ENCODE measurements around the gene ARID3A.

ARID3A gene

DNA sequence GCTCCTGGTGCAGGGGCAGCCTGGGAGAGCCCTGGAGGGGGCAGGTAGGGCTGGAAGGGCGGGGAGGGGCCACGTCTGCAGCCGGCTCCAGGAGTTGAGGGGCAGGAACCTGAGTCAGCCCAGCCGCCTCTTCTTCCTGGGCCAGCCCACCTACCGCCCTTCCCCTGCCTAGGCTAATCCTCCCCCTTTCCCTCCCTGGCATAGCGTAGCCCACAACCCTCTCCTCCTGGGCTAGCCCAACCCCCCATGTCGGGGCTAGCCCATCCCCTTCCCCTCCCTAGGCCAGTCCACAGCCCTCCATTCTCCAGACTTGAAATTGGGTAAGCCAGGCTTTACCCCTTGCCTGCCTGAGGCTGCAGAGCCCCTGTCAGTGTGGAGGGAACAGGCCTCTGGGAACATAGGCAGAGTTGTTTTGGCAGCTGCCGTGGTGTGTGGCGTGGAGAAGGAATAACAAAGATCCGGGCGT is 37.7 kb downstream of the ARID3A start:
- no peak for DNase-seq

DNA sequence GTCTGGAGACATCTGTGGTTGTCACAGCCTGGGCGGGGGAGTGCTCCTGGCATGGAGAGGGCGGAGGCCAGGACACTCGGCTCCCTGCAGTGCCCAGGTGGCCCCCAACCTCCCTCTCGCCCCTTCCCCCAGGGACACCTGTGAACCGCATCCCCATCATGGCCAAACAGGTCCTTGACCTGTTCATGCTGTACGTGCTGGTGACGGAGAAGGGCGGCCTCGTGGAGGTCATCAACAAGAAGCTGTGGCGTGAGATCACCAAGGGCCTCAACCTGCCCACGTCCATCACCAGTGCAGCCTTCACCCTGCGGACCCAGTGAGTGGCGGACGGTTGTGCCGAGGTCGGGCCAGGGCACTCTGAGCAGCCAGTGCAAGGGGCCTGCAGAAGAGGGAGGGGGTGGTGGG is 38.3 kb downstream of the ARID3A start:
- DNase-seq = no peak

DNA sequence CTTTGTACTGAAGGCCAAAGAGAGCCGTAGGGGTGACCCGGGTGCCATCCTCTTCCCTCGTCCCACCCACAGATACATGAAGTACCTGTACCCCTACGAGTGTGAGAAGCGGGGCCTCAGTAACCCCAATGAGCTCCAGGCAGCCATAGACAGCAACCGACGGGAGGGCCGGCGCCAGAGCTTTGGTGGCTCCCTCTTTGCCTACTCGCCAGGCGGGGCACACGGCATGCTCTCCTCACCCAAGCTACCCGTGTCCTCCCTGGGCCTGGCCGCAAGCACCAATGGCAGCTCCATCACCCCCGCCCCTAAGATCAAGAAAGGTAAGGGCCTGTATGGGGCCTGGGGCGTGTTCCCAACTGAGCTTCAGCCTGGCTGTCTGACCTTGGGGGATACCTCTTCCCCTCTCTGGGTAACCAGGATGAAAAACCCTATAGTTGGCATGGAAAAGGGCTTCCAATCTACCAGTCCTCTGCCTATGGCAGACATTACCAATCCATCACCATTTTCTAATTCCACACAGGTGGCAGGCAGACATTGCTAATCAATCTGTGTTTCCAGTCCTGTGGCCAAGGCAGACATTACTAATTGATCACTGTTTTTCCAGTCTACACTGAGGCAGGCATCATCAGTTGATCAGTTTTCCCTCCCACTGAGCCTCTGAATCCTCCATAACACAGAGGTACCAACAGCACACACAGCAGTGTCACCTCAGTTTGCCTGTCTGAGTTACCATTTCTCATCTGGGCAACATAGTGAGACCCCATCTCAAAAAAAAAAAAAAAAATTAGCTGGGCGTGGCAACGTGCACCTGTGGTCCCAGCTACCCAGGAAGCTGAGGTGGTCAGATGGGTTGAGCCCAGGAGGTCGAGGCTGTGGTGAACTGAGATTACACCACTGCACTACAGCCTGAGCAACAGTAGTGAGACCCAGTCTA is 39.2 kb downstream of the ARID3A start:
- no peak for DNase-seq

DNA sequence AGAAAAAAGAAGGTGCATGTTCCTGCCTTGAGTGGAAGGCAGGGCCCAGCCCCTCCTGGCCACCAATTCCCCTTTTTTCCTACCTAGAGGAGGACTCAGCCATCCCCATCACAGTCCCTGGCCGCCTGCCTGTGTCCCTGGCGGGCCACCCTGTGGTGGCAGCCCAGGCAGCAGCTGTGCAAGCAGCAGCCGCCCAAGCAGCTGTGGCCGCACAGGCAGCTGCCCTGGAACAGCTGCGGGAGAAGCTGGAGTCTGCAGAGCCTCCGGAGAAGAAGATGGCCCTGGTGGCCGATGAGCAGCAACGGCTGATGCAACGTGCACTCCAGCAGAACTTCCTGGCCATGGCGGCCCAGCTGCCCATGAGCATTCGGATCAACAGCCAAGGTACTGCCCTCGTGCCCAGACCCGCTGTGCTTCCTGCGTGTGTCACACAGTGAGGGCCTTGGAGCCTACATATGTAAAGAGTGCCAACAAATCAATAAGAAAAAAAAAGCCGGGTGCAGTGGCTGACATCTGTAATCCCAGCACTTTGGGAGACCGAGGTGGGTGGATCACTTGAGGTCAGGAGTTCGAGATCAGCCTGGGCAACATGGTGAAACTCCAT is 40.8 kb downstream of the ARID3A start:
- DNase-seq = no peak

DNA sequence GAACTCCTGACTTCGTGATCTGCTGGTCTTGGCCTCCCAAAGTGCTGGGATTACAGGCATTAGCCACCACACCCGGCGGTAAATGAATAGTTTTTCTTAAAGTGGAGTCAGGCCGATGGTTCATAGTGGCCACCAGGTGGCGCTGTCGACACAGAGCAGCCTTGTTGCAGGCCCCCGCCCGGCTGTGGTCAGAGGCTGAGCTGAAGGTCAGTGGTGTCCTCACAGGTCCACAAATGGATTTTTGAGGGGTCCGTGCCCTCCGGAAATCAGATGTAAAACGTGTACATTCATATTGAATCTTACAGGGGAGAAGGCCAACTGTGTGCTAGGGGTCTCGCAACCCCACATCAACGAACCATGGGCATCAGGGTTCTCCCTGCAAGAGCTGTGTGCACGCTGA is 44.9 kb downstream of the ARID3A start:
- DNase-seq = no peak

DNA sequence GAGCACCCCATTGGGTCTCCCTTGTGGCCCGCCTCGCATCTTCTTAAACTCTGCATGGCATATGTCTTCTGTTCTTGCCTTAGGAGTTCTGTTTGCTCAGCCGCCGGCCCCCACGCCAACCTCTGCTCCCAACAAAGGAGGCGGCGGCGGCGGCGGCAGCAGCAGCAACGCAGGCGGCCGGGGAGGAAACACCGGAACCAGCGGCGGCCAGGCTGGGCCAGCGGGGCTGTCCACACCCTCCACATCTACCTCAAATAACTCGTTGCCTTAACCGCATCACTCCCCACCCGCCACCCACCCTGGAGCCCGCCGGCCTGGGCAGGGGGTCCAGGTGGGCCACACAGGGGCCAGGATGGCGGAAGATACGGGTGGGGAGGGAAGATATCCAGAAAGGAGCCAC is 46.0 kb downstream of the ARID3A start:
- DNase-seq = no peak

DNA sequence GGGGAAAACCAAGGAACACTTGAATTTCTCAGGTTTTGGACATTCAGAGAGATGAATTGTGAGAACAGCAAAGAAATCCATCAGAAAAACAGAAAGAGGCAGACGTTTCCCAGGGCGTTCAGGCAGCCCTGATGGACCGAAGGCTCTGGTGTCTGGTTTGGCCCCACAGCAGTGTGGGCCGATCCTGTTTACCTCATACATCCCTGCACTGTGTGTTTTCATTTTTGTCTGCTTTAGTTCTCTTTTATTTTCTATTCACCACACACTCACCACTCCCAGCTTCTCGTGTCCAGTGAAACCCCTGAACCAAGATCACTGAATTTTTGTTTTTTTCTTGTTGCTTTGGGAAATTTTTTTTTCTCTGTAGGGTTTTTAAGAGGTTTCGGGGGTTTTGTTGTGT is 46.4 kb downstream of the ARID3A start:
- DNase-seq = no peak

DNA sequence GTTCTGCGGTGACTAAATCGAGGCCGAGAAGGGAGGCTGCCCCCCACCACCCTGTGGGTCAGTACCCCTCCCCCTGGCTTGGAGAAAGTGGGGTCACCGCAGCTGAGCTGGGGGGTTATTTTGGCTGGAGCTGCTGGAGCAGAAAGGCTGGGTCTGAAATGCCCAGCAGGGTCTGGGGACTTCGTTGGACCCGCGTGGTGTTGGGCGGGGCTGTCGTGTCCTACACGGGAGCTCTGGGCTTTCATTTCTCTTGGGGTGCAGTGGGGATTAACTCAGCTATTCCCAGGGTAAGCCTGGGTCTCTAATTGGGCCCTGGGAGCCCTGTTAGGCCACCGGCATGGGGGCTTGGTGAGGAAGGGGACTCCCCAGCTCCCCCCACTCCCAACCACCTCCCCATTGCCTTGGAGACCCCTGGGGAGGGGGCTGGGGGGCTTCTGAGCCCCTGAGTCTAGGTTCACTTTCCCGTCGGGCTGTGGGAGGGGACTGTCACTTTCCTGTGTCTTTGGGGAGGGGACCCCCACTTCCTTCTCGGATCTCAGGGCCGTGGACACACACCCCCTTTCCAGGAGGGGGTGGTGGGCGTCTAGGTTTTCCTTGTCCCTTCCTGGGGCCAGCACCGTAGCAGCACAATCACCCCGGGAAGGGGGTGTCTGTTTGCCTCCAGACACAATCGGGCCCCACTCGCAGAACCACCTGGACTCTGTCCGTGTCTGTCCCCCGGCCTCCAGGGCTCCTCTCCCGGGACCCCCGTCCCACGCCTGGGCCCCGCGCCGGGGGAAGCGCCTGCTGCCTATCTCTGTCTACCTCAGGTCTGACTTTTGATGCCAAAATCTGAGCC is 48.1 kb downstream of the ARID3A start:
- no peak for DNase-seq

DNA sequence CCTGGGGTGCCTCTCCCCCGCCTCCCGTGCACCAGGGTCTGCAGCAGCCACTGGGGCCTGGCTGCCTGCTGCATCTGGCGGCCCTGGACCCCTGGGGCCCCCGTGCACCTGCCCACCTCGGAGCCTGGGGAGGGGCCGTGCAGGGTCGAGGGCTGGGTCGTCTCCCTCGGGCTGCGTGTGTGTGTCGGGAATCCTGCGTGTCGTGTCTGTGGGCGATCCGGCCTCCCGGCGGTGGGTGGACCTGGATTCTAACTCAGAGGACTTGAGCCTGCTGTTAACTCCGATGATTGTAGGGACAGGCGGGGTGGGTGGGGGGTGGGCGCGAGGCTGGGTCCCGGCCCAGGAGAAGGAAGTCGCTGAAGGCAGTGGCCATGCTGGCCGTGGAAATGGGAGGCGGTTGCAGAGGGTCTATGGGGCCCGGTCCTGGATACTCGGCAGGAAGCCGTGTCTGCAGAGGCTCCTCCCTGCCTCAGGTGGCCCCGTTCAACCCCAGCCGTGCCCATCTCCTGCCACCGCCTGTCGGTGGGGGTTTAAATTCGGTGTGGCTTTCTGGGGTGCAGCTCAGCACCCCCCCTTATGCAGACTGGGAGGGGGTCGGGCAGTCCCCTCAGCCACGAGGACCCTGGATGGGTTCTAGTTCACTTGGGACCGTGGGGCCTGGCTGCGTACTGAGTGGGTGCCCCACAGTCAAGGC is 48.9 kb downstream of the ARID3A start:
- DNase-seq = no peak

DNA sequence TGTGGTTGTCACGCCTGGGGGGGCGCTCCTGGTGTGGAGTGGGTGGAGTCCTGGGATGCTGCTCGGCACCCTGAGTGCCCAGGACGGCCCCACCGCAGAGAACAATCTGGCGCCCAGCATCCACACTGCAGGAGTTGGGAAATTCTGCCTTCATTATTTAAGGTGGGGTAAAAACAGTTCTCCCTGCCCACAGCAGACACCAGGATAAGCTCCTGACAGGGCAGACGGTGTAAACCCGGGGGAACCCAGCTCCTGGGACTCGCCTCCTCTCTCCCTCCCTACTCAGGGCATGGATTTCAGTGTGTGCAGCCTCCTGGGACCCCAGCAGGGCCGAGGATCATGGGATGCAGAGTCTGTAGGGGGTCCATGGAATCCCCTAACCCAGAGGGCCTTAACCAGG is 50.6 kb downstream of the ARID3A start:
- DNase-seq = no peak

DNA sequence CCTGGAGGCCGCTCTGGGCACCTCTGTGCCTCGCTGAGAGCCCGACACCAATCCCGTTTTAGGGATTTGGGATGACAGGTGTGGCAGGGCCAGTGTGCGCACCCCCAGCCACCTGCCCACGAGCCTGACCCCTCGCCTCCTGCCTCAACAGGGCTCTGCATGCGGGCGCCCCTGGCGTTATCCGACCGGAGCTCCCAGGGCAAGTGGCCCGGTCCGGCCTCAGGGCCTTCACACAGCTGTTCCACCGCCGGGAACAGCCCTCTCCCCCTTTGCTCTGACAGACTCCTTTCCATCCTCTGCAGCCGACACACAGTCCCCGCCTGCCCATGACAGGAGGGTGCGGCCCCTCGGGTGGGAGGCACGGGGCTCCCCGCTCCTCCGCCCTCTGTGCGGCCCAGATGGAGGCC is 51.2 kb downstream of the ARID3A start:
- DNase-seq = no peak

DNA sequence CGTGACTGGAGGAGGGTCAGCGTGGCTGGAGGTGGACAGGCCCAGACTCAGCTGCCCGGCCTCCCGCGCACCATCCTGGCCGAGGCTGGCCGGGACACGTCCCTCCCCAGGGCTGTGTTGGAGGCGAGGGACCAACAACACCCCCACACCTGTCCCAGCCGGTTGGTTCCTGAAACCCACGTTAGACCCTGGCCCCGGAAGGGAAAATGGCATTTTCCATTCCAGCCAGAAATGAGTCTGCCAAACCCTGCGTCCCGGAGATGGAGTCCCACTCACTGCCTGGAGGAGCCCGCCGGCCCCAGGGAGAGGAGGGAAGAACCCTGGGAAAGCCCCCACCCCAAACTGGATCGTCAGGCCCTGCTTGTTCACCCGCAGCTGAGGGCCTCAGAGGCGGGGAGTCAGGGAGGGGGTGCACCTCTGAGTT is 53.5 kb downstream of the ARID3A start:
- no peak for DNase-seq

DNA sequence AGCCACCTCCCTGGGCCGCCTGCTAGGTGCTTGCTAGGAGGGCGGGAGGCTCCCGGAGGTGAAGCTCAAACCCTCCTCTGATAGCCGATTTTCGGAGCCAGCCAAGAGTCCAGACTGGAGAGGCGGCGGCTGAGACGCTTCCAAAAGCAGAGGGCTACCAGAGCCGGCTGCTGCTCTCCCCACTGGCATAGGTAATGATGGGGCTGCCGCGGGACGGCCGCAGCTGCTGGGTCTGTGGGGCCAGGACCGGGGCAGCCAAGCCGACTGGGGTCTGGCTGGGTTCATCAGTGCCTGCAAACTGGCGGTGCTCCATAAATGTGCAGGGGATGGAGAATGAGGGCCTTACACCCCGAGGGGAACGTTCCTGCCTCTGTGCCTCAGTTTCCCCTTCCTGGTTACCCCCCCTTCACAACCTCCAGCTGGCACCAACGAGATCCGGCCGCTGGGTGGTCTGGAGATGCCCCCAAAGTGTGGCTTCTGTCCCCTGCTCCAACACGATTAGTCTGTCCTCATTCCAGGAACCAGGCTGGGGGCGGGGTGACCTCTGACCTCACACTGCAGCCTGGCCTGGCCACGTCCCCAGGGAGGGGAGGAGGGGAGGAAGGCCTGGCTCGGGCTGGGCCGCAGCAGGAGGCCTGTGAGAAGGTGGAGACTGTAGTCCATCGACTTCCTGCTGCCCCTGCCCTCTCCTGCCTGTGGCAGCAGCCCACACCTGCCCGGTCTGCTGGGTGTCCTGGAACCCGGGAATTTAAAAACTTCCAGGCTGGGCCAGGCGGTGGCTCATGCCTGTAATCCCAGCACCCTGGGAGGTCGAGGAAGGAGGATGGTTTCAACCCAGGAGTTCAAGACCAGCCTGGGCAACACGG is 54.5 kb downstream of the ARID3A start:
- no peak for DNase-seq

DNA sequence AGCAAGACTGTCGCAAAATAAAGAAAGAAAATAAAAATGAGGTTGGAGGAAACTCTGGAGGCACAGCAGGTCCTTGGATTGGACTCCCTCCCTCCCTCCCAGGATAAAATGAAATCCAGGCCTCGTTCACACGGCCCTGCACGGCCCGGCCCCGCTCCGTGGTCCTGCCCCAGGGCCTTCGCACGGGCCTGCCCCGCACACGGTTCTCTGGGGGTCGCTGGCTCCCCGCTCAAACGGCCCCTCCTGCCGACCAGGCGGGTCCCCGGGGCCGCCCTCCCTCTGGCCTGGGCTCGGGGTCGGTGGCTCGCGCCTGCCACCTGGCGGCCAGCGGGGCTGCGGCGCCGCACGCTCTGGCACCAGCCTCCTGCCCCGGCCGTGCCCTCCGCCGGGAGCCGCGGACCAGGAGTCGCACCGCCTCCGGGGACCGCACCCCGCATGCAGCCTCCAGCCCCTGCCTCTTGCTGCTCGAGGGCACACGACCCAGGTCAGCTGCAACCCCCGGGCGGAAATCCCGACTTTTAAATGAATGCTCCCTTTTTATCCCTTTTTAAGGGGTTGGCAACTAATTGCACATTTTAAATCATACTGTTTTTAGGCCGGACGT is 56.8 kb downstream of the ARID3A start:
- peak; percentile 66 for DNase-seq

DNA sequence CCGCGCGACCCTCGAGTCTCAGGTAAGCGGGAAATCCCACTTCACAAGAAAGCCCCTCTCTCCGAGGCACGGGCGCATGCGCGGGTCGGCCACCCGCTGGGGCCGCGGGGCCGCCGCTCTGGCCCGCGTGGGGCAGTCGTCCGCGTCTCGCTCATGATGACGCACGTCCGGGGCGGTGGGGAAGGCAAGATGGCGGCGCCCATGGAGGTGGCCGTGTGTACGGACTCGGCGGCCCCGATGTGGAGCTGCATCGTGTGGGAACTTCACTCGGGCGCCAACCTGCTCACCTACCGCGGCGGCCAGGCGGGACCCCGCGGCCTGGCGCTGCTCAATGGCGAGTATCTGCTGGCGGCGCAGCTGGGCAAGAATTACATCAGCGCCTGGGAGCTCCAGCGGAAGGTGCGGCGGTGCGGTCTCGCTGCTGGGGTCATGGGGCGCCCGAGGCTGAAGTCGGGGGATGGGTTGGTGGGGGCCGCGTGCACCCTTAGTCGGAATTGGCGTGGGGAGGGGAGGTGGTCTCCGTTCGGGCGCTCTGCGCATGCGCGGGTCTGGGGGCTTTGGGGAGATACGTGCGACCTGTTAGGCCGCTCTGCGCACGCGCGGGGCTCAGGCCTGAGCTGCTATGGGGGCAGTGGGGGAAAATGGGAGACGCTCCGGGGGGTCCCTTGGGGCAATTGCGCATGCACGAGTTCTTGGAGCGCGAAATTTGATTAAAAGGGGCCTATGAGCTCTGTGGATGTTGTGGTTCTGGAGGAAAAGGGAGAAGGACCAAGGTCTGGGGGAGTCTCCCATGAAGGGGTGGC is 58.5 kb downstream of the ARID3A start, which contains the start of gene WDR18:
Gene WDR18 (plus strand): TSS at position 181 of the 803 bp plus-strand sequence. CDS start 9 bp downstream, at position 190.
- peak; percentile 90 for DNase-seq

DNA sequence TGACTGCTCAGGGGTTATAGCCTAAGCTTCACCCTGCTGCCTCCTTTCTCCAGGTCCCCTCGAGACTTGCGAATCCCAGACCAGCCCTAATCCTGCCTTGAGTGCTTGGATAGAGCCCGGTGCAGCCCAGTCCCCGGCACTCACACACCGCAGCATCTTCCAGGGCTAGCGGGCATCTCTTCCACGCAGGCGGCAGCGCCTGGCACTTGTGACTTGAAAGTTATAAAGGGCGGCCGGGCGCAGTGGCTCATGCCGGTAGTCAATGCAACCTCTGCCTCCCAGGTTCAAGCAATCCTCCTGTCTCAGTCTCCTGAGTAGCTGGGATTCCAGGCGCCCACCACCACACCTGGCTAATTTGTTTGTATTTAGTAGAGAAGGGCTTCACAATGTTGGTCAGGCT is 60.2 kb downstream of the ARID3A start:
- DNase-seq = no peak

DNA sequence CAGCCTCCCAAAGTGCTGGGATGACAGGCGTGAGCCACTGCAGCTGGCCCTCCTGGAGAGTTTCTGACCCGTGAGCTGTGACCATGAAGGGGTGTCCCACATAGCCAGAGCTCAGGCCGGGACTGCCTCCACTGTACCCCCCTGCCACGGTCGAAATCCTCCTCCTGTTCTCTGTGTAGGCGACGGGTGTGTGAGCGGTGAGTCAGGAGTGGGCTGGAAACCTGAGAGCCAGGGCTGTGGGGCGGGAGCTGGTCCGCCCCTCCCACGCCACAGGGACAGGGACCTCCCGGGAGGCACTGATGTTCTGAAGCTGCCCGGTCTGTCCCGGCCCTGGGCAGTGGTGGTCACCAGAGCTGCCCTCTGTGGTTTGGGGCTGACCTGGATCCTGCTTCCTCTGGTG is 62.2 kb downstream of the ARID3A start:
- no peak for DNase-seq

DNA sequence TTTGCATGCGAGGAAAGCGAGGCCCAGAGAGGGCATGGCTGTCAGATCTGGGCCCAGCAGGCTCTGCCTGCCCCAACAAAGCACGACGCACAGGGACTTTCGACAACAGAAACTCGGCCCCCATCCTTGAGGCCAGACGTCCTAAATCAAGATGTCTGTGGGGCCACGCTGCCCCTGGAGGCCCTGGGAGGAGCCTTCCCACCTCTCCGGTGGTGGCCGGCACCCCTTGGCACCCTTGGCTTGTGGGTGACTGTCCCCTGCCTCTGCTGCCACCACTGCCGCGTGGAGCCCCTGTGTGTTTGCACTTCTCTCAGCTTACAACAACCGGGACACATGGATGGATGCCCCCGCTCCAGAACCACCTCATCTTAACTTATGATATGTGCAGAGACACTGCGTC is 62.7 kb downstream of the ARID3A start:
- no peak for DNase-seq

DNA sequence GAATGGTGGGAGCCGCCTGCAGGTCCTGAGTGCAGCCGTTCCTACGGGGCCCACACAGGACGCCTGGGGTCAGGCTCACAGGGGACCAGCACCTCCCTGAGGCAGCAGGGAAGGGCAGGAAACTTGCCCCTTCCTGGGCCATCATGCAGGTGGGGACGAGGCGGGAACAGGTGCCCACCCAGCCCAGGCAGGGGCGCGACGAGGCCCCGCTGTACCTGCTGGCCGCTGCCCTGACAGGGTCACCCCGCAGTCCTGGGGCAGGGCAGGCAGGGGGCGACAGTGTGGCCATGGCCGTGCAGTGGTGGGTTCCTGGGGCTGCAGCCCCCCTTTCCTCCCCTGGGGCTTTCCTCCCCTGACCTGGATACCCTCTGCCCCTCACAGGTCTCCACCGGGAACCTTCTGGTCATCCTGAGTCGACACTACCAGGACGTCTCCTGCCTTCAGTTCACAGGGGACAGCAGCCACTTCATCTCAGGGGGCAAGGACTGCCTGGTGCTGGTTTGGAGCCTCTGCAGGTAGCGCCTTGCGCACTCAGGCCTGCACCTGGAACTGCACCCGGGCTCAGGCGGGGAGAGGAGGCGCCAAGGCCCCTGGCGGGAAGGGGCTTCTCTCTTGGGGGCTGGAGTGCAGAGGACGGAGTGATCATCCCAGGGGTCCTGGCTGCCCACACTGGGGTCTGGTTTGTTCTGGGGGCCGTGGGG is 63.7 kb downstream of the ARID3A start:
- no peak for DNase-seq

DNA sequence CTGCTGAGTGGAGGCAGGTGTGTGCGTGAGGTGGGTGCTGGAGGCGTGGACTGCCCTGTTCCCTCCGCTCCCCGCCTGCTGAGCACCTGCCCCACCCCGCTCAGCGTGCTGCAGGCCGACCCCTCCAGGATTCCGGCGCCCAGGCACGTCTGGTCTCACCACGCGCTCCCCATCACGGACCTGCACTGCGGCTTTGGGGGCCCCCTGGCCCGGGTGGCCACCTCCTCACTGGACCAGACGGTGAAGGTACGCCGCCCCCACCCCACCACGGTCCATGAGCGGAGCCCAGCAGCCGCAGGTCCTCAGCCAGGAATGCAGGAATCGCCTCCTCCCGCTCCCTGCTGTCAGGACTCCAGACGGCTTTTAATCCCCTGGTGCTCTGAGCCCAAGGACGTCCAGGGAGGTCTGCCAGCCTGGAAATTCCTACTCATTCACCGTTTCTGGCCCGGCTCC is 64.3 kb downstream of the ARID3A start:
- no peak for DNase-seq

Data from NCI-H774 (cell line).